ENCODE data around the gene UNC93A. TPM values are rescaled to one million over a fixed set of nuclear protein-coding genes. Genes with fewer than 3 reads are reported as not detected.
"Not testable (repeated sequence)": the region's sequence is repeated elsewhere in the genome, so short reads cannot be mapped to it uniquely, and the experiment has no call there.

Gene UNC93A
- polyA plus RNA-seq, 4 donors = 0.15 to 9.6 (median 4.6) TPM

- DNase-seq (ENCODE audit: low read depth in 4 of 4, low spot score in 3 of 4) = no peak
These were observed 16.3 kb downstream of the UNC93A start for GRCh38 chr6:167307342-167307955.

GRCh38 chr6:167308207-167308606, 17.1 kb downstream of the UNC93A start:
- DNase-seq (ENCODE audit: low read depth in 4 of 4, low spot score in 3 of 4) = no peak

GRCh38 chr6:167309355-167310192, 18.5 kb downstream of the UNC93A start:
- DNase-seq (ENCODE audit: low read depth in 4 of 4, low spot score in 3 of 4) = not testable (repeated sequence)

GRCh38 chr6:167311286-167311685, 20.2 kb downstream of the UNC93A start:
- no peak for DNase-seq (ENCODE audit: low read depth in 4 of 4, low spot score in 3 of 4)

GRCh38 chr6:167311691-167312090, 20.6 kb downstream of the UNC93A start:
- DNase-seq (ENCODE audit: low read depth in 4 of 4, low spot score in 3 of 4) = not testable (repeated sequence)

- DNase-seq (ENCODE audit: low read depth in 4 of 4, low spot score in 3 of 4) = no peak
These were observed 23.2 kb downstream of the UNC93A start for GRCh38 chr6:167314180-167314821.

GRCh38 chr6:167317172-167317571, 26.1 kb downstream of the UNC93A start:
- no peak for DNase-seq (ENCODE audit: low read depth in 4 of 4, low spot score in 3 of 4)

- not testable (repeated sequence) for DNase-seq (ENCODE audit: low read depth in 4 of 4, low spot score in 3 of 4)
These were observed 27.2 kb downstream of the UNC93A start for GRCh38 chr6:167318354-167318753.

- DNase-seq (ENCODE audit: low read depth in 4 of 4, low spot score in 3 of 4) = not testable (repeated sequence)
These were observed 27.7 kb downstream of the UNC93A start for GRCh38 chr6:167318856-167319255.

GRCh38 chr6:167319856-167320753, 29.0 kb downstream of the UNC93A start:
- not testable (repeated sequence) for DNase-seq (ENCODE audit: low read depth in 4 of 4, low spot score in 3 of 4)

- not testable (repeated sequence) for DNase-seq (ENCODE audit: low read depth in 4 of 4, low spot score in 3 of 4)
These were observed 29.6 kb downstream of the UNC93A start for GRCh38 chr6:167320754-167321056.

- DNase-seq (ENCODE audit: low read depth in 4 of 4, low spot score in 3 of 4) = not testable (repeated sequence)
These were observed 30.1 kb downstream of the UNC93A start for GRCh38 chr6:167321185-167321584.

- DNase-seq (ENCODE audit: low read depth in 4 of 4, low spot score in 3 of 4) = no peak
These were observed 32.0 kb downstream of the UNC93A start for GRCh38 chr6:167323111-167323510.

- DNase-seq (ENCODE audit: low read depth in 4 of 4, low spot score in 3 of 4) = no peak
These were observed 33.0 kb downstream of the UNC93A start for GRCh38 chr6:167324111-167324510.

GRCh38 chr6:167325766-167326165, 34.7 kb downstream of the UNC93A start:
- no peak for DNase-seq (ENCODE audit: low read depth in 4 of 4, low spot score in 3 of 4)

GRCh38 chr6:167327391-167327790, 36.3 kb downstream of the UNC93A start:
- no peak for DNase-seq (ENCODE audit: low read depth in 4 of 4, low spot score in 3 of 4)

GRCh38 chr6:167328086-167328485, 37.0 kb downstream of the UNC93A start:
- DNase-seq (ENCODE audit: low read depth in 4 of 4, low spot score in 3 of 4) = no peak

GRCh38 chr6:167329014-167329413, 37.9 kb downstream of the UNC93A start:
- DNase-seq (ENCODE audit: low read depth in 4 of 4, low spot score in 3 of 4) = no peak

GRCh38 chr6:167330750-167331149, 39.6 kb downstream of the UNC93A start:
- no peak for DNase-seq (ENCODE audit: low read depth in 4 of 4, low spot score in 3 of 4)

GRCh38 chr6:167331565-167331964, 40.5 kb downstream of the UNC93A start:
- no peak for DNase-seq (ENCODE audit: low read depth in 4 of 4, low spot score in 3 of 4)
